Measurements from ENCODE around the gene POTEI.
"Not testable (repeated sequence)": the region's sequence is repeated elsewhere in the genome, so short reads cannot be mapped to it uniquely, and the experiment has no call there.

Gene POTEI

GRCh38 chr2:130455413-130455812 lies 53.7 kb downstream of the POTEI start:
- not testable (repeated sequence) for DNase-seq (ENCODE audit: low read depth in 2 of 2)

GRCh38 chr2:130454712-130455083 lies 54.4 kb downstream of the POTEI start:
- not testable (repeated sequence) for DNase-seq (ENCODE audit: low read depth in 2 of 2)

GRCh38 chr2:130453955-130454711 lies 55.0 kb downstream of the POTEI start:
- not testable (repeated sequence) for DNase-seq (ENCODE audit: low read depth in 2 of 2)

DNA sequence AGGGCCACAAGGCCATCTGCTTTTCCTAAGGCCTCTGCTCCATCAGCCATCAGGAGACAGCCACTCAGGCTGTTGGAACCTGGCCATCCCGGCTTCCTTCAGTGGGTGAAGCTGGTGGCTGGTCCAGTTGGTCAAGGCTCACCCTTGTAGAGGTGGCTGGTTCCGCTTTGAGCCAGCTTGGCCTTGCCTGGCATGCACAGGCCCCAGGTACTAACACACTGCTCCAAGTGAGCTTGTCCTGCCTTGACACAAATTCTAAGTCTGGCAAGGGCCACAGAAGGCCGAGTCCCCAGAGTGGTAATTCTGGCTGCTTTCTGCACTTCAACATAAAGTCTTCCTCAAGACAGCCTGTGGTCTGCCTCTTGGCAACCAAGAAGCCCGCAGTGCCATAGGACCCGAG lies 56.2 kb downstream of the POTEI start:
- not testable (repeated sequence) for DNase-seq (ENCODE audit: low read depth in 2 of 2)

- not testable (repeated sequence) for DNase-seq (ENCODE audit: low read depth in 2 of 2)
Measured at GRCh38 chr2:130451823-130452222, 57.3 kb downstream of the POTEI start.

- DNase-seq (ENCODE audit: low read depth in 2 of 2) = not testable (repeated sequence)
Measured at GRCh38 chr2:130451278-130451677, 57.9 kb downstream of the POTEI start.

DNA sequence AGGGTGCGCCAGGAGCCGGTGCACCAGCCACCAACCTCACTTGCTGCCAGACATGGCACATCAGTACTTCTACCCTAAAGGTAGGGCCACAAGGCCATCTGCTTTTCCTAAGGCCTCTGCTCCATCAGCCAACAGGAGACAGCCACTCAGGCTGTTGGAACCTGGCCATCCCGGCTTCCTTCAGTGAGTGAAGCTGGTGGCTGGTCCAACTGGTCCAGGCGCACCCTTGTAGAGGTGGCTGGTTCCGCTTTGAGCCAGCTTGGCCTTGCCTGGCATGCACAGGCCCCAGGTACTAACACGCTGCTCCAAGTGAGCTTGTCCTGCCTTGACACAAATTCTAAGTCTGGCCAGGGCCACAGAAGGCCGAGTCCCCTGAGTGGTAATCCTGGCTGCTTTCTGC lies 58.8 kb downstream of the POTEI start:
- not testable (repeated sequence) for DNase-seq (ENCODE audit: low read depth in 2 of 2)

DNA sequence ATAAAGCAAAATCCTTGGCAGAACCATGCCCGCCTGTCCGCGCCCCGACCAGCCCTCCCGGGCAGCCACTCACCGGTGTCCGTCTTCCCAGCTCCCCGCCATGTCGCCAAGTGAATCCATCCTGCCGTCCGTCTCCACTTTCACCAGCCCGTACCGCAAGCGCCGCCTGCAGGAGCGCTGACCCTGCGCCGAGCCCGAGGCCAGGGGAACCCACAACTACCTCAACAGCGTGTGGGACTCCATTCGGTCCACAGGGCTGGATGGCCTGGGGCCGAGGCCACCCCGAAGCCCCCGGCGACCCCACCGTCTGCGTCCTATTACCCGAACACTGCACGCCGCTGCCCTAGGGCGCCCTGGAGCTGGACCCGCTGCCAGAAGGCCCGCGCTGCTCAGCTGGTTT lies 81.5 kb downstream of the POTEI start:
- DNase-seq (ENCODE audit: low read depth in 2 of 2) = not testable (repeated sequence)

GRCh38 chr2:130418845-130419244 lies 90.3 kb downstream of the POTEI start:
- not testable (repeated sequence) for DNase-seq (ENCODE audit: low read depth in 2 of 2)

GRCh38 chr2:130416693-130417092 lies 92.4 kb downstream of the POTEI start:
- not testable (repeated sequence) for DNase-seq (ENCODE audit: low read depth in 2 of 2)
